HG02885 (cell line): Measurements from ENCODE around the gene PCGF1.
A peak's percentile ranks its signal among the peaks of the same experiment; 100 is the strongest.

Experiments
- ATAC-seq: cut with Tn5 transposase; IDR thresholded peaks from one replicate; pipeline ENCODE4 v1.9.1; 2021; ENCODE audit warnings: mild to moderate bottlenecking; ENCODE audit not compliant: unreplicated experiment, poor library complexity

PCGF1 gene

DNA sequence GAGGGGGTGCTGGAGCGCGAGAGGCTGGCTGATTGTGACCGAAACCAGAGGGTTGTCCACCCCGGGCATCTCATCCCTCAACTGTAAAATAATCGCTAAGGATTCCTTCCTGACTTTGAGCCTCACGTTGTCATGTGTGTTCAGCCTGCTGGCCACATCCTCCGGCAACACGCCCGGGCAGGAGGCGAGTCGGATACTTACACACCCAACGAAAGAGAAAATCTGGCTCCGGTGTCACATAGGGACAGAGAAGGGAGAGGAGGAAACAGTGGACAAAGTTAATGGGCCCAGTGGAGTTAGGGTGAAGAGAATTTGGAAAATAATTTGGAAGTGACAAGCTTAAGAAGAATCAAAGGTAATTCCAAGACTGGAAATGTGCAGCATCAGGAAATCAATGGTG lies 9.2 kb upstream of the PCGF1 start:
- ATAC-seq = no peak

DNA sequence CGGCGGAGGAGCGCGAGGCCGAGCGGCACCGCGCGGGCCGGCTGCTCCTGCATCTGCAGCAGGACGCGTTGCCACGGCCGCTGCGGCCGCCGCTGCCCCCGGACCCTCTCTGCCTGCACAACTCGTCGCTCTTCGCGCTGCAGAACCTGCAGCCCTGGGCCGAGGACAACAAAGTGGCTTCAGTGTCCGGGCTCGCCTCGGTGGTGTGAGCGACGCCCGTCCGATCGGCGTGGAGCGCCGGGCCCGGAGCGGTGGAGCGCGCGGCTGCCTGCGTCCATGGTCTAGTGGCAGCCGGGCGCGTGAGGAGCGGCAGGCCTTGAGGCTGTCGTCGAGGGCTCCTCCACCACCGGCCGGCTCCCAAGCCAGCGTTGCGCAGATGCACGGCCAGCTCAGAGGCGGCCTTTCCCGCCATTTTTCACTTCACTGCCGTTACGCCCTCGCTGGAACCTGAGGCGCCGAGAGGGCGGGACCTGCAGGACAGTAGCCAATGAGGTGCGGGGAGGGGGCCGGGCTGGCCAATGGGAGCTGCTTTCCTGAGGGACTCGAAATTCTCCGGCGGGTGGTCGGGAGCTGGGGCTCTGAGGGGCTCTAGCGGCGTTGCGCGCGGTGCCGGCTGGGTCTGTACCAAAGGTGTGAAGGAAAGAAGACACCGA lies 8.6 kb upstream of the PCGF1 start:
- peak; percentile 75 for ATAC-seq

DNA sequence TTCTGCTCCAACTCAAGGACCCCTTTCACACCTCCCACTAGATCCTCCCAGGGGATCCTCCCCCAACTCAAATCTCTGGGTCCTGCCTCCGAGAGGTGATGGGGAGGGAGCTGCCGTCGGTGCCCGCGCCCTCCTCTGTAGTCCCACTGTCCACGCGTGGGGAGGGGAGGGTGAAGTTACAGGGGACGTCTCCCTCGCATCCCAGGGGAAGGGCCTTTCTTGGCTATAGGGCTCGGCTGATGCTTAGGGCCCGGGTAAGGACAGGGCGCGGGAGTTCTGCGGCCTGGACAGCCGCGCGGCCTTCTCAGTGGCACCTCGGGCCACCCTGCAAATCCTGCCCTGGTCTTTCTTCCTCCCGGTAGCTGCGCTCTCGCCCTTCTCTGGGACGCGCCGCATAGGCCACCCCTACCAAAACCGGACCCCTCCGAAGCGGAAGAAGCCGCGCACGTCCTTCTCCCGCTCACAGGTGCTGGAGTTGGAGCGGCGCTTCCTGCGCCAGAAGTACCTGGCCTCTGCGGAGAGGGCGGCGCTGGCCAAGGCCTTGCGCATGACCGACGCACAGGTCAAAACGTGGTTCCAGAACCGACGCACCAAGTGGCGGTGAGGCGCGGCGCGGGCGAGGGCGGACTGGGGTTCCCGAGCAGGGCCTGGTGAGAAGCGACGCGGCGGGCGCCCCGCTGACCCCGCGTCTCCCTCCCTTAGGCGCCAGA lies 7.9 kb upstream of the PCGF1 start:
- peak; percentile 24 for ATAC-seq

DNA sequence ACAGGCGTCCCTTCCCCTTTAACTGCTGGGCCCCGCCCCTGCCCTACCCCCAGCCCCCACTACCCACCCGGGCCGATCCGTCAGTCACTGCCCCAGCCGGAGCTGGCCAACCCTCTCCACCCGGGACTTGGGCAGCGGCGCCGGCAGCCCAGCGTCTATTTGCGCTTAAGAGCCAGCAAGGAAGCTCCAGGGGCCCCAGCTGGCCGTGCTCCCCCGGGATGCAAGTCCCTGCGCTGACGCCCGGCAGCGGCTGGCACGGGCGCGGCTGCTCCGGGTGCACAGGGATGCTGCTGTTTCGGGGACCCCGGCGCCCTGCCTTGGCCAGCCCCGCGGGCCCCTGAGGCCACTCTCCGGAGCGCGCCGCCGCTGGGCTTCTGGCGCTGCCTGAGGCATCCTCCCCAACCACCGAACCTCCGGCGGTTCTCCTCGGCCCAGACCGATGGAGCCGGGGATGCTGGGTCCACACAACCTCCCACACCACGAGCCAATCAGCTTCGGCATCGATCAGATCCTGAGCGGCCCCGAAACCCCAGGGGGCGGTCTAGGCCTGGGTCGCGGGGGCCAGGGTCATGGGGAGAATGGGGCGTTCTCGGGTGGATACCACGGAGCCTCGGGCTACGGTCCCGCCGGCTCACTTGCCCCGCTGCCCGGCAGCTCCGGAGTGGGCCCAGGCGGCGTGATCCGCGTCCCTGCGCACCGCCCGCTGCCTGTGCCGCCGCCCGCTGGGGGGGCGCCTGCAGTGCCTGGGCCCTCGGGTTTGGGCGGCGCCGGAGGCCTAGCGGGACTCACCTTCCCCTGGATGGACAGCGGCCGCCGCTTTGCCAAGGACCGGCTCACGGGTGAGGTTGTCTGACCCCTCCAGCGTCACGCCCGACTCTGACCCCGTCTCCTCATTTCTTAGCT lies 7.1 kb upstream of the PCGF1 start, which contains the start of gene TLX2:
TSS of gene TLX2 (plus strand) at position 83 of the 903 bp plus-strand sequence. CDS start at position 440, 357 bp downstream.
- ATAC-seq = no peak

DNA sequence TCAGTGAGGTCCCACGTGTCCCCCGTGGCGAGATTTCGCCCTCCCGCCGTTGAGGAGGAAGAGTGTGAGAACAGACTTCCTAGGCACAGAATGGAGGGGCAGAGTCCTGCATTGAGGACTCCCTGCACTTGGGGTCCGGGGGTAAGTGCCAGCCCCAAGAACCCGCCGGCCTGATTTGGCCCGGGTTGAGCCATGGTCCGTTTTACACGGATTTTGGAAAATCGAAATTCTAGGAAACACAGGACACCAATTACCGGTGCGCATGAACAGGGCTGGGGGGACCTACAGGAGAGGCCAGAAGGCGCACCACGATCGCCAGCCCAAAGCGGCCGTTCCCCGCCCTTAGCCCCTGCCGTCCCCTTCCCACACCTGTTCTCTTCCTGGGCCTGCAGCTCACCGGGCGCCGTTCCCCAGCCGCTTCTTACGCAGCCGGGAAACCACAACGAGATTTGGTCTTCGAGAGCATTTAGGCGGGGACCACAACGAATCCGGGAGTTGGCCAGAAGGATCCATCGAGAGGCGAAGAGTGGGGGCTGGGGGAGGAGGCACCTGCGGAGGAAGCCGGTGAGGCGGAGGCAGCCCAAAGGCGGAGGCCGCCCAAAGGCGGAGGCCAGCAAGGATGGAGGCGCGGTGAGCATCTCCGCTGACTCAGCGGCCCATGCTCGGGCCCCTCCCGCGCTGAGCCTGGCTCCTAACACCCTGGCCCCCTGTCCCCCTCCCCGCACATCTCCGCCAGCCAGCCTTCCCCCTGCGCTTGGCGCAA lies 6.3 kb upstream of the PCGF1 start:
- no peak for ATAC-seq

DNA sequence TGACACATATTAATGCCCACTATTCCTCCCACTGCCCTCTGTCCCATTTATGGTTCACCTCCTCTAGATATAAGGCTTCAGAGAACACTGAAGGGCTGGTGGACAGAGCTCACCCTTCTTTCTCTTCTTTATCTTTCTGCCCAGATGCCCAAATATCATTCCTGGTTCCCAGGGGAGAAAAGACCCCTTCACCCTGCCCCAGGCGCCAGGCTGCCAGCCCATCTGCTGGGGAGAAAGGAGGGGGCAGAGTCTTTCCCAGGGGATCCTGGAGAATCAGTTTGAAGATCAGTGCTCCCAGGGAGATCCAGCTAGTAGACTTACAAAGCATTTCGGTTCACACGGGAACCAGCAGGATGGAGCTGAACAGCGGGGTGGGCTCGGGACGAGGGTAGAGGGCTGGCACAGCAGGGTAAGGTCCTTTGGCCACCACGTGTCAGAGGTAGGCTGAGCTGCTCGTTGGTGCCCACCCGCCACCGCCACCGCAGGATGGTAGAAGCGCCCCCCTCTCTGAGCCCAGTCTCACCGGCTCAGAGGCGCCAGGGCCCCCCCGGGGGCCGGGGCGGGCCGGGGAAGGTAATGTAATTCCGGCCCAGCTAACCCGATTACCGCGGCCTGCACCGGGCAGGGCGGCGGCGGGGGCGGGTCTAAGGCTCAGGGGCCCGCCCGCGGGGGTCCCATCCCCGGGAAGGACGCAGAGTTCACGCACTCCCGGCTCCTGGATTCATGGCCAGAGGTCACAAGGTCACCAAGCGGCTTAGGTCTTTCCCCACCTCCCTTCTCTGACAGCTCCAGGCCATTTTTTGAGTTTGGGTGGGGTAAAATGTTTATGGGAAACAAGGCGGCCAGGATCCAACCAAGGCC lies 5.5 kb upstream of the PCGF1 start:
- ATAC-seq = no peak

DNA sequence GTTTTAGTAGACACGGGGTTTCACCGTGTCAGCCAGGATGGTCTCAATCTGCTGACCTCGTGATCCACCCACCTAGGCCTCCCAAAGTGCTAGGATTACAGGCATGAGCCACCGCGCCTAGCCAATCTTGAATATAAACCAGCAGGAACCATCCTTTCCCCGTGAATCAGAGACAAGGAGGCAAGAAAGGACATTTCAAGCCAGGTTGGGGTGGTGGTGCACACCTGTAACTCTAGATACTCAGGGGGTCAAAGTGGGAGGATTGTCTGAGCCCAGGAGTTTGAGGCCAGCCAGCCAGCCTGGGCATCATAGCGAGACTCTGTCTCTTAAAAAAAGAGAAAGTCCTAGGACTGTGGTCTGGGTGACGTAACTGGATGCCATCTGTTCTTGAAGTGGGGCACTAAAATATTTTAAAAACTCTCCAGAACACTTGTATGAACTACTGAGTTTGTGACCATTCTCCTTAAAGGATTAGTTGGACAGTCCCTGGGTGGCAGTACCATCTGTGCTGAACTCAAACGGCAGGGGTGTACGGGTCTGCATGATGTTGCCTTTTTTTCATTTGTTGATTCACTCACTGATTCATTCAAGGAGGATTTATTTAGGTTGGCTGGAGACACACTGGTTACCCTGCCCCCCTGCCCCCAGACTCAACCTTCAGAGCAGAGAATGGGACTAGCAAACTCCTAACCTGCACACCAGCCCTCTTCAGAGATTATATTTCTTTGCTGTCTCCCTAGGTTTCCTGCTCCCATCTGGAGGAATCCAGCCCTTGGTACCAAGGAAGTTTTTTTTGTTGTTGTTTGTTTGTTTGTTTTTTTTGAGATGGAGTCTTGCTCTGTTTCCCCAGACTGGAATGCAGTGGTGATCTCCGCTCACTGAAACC lies 3.9 kb upstream of the PCGF1 start:
- no peak for ATAC-seq

DNA sequence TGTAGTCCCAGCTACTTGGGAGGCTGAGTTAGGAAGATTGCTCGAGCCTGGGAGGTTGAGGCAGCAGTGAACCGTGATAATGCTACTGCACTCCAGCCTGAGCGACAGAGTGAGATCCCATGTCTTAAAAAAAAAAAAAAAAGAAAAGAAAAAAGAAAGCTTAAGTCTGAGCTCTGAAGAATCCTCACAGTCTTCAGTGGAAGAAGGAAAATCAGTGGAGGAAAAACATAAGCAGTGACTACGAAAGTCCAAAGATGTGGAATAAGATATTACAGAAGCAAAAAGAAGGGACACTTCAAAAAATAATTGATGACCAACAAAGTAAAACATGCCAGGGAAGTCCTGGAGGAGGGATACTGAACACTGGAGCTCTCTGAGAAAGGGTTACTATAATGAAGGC lies 2.8 kb upstream of the PCGF1 start:
- no peak for ATAC-seq

DNA sequence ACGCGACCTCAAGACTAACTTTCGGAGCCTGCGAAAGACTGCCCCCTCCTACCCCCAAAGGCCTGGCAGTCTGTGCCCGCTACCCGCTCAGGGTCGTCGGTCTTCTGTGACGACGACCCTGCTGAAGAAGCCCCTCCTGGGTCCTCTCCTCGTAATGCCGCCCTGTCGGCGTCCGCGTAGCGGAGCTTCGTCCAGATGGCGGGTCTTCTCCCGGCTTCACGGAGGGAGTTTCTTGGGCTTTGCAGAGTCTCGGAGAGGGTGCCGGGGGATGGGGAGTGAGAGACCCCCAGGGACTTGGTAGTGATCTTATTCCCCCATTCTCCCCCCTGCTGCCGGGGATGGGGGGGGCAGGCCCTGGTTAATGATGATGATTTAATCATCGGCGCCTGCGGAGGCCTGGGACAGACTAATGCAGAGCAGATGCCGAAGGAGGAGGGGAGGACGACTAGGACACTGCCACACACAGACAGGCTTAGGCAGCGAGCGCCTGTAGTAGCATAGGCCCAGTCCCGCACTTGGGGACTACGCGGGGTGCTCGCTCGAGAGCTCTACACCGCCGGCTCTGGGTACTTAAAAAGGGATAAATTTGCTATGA lies 528 bp upstream of the PCGF1 start:
- ATAC-seq = no peak

DNA sequence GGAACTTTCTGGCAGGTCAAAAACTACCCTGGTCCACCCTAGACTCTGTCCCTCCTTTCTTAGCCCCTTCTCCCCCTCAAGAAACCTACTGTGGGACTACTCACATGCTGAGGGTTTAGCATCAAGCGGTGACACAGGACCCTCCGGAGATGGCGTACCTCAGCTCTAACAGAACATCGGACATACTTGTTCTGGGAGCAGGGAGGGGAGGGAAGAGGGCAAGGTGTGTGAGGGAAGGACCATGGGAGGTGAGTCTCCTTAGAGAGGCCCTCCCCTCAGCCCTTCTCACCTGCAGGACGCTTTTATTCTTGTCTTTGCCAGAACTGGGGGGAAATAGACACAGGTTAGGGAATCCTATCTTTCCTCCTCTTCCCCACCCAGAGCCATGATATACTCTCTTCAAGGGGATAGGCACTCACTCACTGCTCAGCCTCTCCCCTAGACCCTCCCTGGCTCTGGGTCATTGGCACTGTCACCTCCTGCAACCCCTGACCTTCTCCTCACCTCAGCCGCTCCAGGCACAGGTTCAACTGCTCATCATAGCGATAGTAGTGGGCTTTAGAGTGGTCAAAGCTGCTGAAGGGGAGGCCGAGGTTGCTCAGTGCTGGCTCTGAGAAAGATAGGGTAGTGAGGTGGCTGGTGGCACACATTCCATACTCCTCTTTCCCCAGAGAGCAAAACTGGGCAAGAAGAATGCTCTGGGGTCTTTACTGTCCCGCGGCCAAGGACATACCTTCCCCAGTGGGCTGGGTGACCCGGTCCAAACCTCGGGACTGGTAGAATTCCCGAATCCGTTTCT lies 1.8 kb downstream of the PCGF1 start:
- no peak for ATAC-seq

DNA sequence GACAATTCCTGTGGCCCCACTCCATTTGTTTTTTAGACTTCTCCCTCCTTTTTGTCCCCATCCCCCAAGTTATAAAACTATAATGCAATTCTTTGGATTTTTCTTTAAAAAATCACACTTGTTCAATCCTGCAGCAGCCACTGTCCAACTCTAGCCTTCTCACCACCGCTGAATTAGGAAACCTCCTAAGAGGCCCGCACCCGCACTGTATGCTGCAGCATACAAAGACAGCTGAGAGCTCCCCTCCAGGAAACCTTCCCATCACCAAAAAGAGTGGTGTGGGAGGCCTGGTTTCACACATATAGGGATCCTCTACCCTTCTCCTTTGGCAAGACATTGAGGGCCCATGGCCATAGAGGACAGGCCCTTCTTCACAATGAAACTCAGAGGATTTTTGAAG lies 2.9 kb downstream of the PCGF1 start:
- ATAC-seq = no peak

DNA sequence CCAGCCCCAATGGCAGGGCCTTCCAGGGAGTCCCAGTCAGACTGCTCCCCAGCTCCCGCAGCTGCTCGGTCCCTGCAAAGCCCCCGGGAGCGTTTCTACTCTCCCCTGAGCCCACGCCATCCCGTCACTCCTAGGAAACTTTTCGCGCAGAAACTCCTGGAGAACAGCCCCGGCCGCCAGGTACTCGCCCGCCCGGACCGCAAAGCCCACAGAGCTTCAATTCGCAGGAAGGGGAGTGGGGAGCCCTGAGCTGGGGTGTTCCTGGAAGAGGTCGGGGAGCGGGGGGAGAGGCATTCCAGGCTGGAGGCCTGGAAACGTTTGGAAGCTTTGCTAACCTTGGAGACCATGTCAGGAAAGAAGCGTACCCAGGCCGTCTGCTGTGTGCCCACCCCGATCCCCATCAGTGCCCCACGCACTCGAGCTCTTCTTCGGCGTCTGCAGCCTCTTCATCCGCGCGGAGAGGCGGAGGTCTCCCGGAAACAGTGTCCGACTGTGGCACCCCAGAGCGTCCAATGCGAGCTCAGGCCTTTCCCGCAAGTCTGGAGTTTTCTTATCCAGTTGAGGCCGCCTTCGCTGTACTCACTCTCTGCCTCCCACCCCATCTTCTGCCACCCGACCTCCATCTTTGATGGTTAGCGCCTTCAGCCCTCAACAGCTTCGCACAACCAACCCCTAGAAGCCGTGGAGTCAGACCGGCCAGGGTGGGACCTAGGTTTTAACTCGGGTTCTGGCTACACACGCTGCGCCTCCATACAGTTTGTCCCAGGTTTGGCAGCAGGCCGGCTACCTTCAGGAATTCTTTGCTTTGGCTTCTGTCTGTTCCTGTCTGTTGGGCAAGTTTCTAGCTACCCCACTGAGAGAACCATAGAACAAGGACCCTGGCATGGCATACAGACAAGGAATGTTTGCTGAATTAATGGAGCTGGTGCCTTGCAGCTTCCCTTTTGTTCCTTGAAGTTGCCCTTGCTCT lies 3.7 kb downstream of the PCGF1 start:
- no peak for ATAC-seq

DNA sequence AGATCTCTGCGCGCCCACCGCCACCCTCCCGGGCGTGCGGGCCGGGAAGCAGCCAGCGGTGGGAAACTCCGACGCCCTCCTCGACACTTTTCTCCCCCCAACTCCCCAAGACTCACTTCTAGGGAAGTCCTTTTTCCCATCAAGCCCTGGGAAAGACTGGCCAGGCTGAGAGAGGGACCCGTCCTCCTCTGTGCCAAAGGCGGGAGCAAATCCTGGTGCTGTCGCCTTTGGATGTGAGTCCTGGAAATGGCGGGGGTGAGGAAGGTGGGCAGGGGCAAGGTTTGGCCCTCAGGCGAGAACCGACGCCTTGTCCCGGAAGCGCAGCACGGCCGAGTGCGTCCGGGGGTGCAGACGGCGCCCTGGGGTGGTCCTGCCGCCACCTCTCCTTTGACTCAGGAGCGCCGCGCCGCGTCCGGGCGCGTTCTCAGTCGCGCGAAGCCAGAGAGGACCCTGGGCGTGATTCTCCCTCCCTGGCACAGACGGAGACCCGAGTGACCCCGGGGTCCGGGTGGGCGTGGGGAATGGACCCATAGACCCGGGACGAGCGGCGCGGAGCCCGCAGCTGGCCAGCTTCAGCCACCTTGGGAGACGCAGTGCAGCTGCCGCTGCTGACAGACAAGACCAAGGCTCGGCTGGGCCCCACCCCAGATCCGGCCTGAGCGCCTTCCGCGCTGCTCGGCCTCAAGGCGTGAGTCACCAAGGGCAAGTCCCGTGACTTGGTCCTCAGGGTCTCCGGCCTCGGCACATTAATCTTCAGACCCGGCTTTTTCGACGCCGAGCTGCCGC lies 4.6 kb downstream of the PCGF1 start:
- peak; percentile 37 for ATAC-seq

DNA sequence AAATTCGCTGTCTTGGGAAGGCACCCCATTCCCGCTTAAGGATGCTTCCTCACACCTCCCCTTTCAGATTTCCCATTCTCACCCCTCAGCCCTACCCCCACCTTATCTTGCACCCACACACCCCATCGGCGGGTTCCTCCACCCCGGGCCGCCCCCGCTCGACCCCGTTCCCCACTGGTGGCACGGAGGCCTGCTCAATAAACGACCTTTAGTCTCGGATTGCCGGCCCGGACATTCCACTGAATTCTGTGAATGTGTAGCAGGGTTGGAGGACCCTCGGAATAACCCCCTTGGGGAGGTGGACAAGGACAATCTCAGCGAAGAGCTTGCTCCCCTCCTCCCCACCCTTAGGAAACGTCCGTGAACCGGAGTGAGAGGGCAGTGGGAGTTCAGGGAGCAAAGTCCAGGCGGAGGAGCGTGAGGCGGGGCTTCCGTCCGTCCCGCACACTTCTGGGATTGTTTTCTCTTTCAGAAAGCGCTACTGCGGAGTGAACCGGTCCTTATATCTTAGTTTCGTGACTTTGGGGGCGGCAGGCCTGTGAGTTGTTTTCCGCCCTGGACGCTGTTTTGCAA lies 5.3 kb downstream of the PCGF1 start:
- ATAC-seq = no peak
